GM18951 (cell line): Measurements from ENCODE around the gene ARSB.

ENCODE experiments used
- POLR2A ChIP-seq: IDR thresholded peaks from 4 replicates; pipeline ENCODE4 v1.6.1; 2011; ENCODE audit warnings: mild to moderate bottlenecking; ENCODE audit not compliant: insufficient read length, insufficient read depth; ENCODE audit errors: extremely low read depth
- in situ Hi-C: fragments of 300-500 bp; cut with MboI; formaldehyde crosslinking; loops from one replicate; pipeline ENCODE4 v1.12.0; 2022; ENCODE audit warnings: low sequenced_read_pairs, mixed read lengths, inconsistent platforms; ENCODE audit not compliant: unreplicated experiment

Gene ARSB

GRCh38 chr5:78731884-78732283 is 253.2 kb downstream of the ARSB start:
- in situ Hi-C loops: no loop called here
- TF ChIP-seq POLR2A: no peak

DNA sequence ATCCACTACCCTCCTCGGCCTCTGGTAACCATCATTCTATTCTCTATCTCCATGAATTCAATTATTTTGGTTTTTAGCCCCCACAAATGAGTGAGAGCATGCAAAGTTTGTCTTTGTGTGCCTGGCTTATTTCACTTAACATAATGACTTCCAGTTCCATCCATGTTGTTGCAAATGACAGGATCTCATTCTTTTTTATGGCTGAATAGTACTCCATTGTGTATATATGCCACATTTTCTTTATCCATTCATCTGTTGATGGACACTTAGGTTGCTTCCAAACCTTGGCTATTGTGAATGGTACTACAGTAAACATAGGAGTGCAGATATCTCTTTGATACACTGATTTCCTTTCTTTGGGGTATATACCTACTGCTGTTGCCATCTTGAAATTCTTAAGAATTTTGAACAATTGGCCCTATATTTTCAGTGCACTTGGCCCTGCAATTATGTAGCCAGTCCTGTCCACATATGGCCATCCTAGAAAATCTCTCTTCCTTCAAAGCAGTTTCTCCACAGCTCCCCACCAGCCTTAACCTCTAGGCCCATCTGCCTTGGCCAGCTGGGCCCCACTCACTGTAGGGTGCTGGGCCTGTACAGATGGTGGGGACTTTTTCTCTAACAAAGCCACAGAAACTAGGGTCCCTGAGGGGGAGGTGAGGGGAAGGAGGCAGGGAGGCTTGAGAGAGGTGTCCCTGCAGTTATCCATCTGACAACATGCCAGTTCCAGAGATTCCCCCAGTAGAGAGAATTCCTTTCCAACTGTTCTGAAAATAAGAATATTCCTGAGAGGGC is 254.6 kb downstream of the ARSB start:
- no peak for TF ChIP-seq POLR2A
- in situ Hi-C loops: no loop called here

- in situ Hi-C loops: no loop called here
Observed at GRCh38 chr5:78727786-78728761, 257.0 kb downstream of the ARSB start.

More at GRCh38 chr5:78727786-78728761, 257.0 kb downstream of the ARSB start:
- no peak for TF ChIP-seq POLR2A
